C1 segment of cervical spinal cord (tissue), 14 donors: ENCODE data around the gene SSH2.
"Not testable (repeated sequence)": the region's sequence is repeated elsewhere in the genome, so short reads cannot be mapped to it uniquely, and the experiment has no call there.

Source experiments
- DNase-seq, 14 donors: peaks; one replicate each; lab custom pipeline; 2025; lab: John Stamatoyannopoulos, UW

SSH2 gene

GRCh38 chr17:29929006-29929532, 959 bp downstream of the SSH2 start:
- peak in 3 of 14 donors; percentile 24 to 50 (median 45) for DNase-seq

- peak in 1 of 14 donors; percentile 7 for DNase-seq
Observed at GRCh38 chr17:29927546-29927945, 2.5 kb downstream of the SSH2 start.

GRCh38 chr17:29924786-29925185, 5.2 kb downstream of the SSH2 start:
- DNase-seq, result no peak

GRCh38 chr17:29918922-29919856, 10.8 kb downstream of the SSH2 start:
- DNase-seq, result no peak

GRCh38 chr17:29918016-29918415, 12.0 kb downstream of the SSH2 start:
- no peak for DNase-seq

- no peak for DNase-seq
Observed at GRCh38 chr17:29914819-29915537, 15.1 kb downstream of the SSH2 start.

- DNase-seq, result no peak
Observed at GRCh38 chr17:29911641-29912177, 18.3 kb downstream of the SSH2 start.

GRCh38 chr17:29909236-29910003, 20.6 kb downstream of the SSH2 start:
- no peak for DNase-seq

GRCh38 chr17:29906969-29907368, 23.1 kb downstream of the SSH2 start:
- DNase-seq, result no peak

GRCh38 chr17:29905879-29906167, 24.2 kb downstream of the SSH2 start:
- DNase-seq, result no peak

- no peak for DNase-seq
Observed at GRCh38 chr17:29905086-29905878, 24.7 kb downstream of the SSH2 start.

GRCh38 chr17:29903471-29903870, 26.6 kb downstream of the SSH2 start:
- DNase-seq, result no peak

GRCh38 chr17:29897136-29897535, 32.9 kb downstream of the SSH2 start:
- not testable (repeated sequence) for DNase-seq

- DNase-seq, result no peak
Observed at GRCh38 chr17:29892201-29892600, 37.8 kb downstream of the SSH2 start.

- DNase-seq, result no peak
Observed at GRCh38 chr17:29891131-29891530, 38.9 kb downstream of the SSH2 start.

GRCh38 chr17:29885031-29885640, 44.9 kb downstream of the SSH2 start:
- no peak for DNase-seq

- no peak for DNase-seq
Observed at GRCh38 chr17:29883497-29883896, 46.5 kb downstream of the SSH2 start.

- DNase-seq, result no peak
Observed at GRCh38 chr17:29881256-29881655, 48.8 kb downstream of the SSH2 start.

- no peak for DNase-seq
Observed at GRCh38 chr17:29880031-29880430, 50.0 kb downstream of the SSH2 start.

GRCh38 chr17:29874931-29875596, 55.0 kb downstream of the SSH2 start:
- no peak for DNase-seq
